ENCODE measurements around the gene MAMDC2.

The MAMDC2 gene

GRCh38 chr9:70066874-70067273 lies 23.2 kb downstream of the MAMDC2 start:
- DNase-seq, result no peak

- DNase-seq, result no peak
These were observed 26.1 kb downstream of the MAMDC2 start for GRCh38 chr9:70069704-70070103.

- no peak for DNase-seq
These were observed 29.5 kb downstream of the MAMDC2 start for GRCh38 chr9:70073193-70073592.

- no peak for DNase-seq
These were observed 30.1 kb downstream of the MAMDC2 start for GRCh38 chr9:70073756-70074155.

GRCh38 chr9:70076678-70077077 lies 33.0 kb downstream of the MAMDC2 start:
- no peak for DNase-seq

GRCh38 chr9:70079417-70080037 lies 35.9 kb downstream of the MAMDC2 start:
- DNase-seq, result no peak

- DNase-seq, result no peak
These were observed 37.0 kb downstream of the MAMDC2 start for GRCh38 chr9:70080481-70081119.

- no peak for DNase-seq
These were observed 37.5 kb downstream of the MAMDC2 start for GRCh38 chr9:70081120-70081495.

GRCh38 chr9:70083429-70083828 lies 39.8 kb downstream of the MAMDC2 start:
- no peak for DNase-seq

GRCh38 chr9:70085241-70085640 lies 41.6 kb downstream of the MAMDC2 start:
- DNase-seq, result no peak

- no peak for DNase-seq
These were observed 47.5 kb downstream of the MAMDC2 start for GRCh38 chr9:70091103-70091502.

- DNase-seq, result no peak
These were observed 47.9 kb downstream of the MAMDC2 start for GRCh38 chr9:70091572-70091971.

- no peak for DNase-seq
These were observed 48.5 kb downstream of the MAMDC2 start for GRCh38 chr9:70092190-70092589.

- no peak for DNase-seq
These were observed 49.4 kb downstream of the MAMDC2 start for GRCh38 chr9:70093095-70093494.

- DNase-seq, result no peak
These were observed 50.3 kb downstream of the MAMDC2 start for GRCh38 chr9:70093944-70094343.

- no peak for DNase-seq
These were observed 51.1 kb downstream of the MAMDC2 start for GRCh38 chr9:70094747-70095146.

- DNase-seq, result no peak
These were observed 53.5 kb downstream of the MAMDC2 start for GRCh38 chr9:70097187-70097586.

- no peak for DNase-seq
These were observed 56.7 kb downstream of the MAMDC2 start for GRCh38 chr9:70100362-70100761.

GRCh38 chr9:70101265-70101664 lies 57.6 kb downstream of the MAMDC2 start:
- no peak for DNase-seq

- DNase-seq, result no peak
These were observed 61.5 kb downstream of the MAMDC2 start for GRCh38 chr9:70105147-70105546.

- no peak for DNase-seq
These were observed 62.9 kb downstream of the MAMDC2 start for GRCh38 chr9:70106571-70106970.

- DNase-seq, result no peak
These were observed 63.9 kb downstream of the MAMDC2 start for GRCh38 chr9:70107558-70107957.

- DNase-seq, result no peak
These were observed 64.5 kb downstream of the MAMDC2 start for GRCh38 chr9:70108181-70108580.

- DNase-seq, result no peak
These were observed 66.8 kb downstream of the MAMDC2 start for GRCh38 chr9:70110194-70111041.
